GM12874 (cell line): ENCODE results near the gene NR5A2.

Source experiments
- TF ChIP-seq, protein P1 (sequence below): IDR thresholded peaks from 2 replicates; pipeline ENCODE4 v1.5.1; 2011; ENCODE audit warnings: low read depth, mild to moderate bottlenecking, control low read depth, low read length, moderate library complexity; ENCODE audit not compliant: insufficient read depth

The NR5A2 gene

DNA sequence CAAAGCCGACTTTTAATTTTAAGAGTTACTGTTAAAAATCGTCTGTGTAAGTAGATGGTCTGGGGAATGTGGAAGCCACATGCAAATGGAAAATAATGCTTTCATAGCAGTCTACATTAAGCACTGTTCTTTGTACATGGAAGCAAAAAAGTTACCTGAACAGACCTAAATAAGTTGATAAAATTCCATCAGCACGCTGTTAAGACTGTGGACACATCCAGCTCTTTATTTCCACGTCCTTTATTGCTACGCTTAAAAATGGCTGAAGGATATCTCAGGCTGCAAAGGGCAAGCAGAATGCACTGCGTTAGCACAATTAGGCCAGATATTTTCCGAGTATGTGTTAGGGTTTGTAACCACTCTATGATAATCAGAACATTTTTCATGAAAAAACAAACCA lies 22.3 kb downstream of the NR5A2 start:
- TF ChIP-seq, protein P1, sequence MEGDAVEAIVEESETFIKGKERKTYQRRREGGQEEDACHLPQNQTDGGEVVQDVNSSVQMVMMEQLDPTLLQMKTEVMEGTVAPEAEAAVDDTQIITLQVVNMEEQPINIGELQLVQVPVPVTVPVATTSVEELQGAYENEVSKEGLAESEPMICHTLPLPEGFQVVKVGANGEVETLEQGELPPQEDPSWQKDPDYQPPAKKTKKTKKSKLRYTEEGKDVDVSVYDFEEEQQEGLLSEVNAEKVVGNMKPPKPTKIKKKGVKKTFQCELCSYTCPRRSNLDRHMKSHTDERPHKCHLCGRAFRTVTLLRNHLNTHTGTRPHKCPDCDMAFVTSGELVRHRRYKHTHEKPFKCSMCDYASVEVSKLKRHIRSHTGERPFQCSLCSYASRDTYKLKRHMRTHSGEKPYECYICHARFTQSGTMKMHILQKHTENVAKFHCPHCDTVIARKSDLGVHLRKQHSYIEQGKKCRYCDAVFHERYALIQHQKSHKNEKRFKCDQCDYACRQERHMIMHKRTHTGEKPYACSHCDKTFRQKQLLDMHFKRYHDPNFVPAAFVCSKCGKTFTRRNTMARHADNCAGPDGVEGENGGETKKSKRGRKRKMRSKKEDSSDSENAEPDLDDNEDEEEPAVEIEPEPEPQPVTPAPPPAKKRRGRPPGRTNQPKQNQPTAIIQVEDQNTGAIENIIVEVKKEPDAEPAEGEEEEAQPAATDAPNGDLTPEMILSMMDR: no peak

DNA sequence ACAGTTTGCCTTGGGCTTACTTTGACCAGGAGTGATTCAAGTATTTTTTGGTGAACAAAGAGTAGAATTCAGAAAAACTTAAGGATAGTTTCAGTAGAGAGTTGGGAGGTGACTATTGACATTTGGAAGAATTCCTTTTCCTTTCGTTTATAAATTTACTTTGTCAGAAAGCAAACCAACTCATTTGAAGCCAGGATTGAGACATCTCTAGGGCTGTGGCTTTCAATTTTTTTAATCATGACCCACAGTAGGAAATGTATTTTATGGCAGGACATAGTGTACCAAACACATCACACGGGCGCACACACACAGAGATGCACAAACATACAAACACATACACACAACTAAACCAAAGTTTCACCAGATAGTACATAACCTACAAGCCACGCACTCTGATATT lies 24.1 kb downstream of the NR5A2 start:
- TF ChIP-seq, protein P1: no peak

DNA sequence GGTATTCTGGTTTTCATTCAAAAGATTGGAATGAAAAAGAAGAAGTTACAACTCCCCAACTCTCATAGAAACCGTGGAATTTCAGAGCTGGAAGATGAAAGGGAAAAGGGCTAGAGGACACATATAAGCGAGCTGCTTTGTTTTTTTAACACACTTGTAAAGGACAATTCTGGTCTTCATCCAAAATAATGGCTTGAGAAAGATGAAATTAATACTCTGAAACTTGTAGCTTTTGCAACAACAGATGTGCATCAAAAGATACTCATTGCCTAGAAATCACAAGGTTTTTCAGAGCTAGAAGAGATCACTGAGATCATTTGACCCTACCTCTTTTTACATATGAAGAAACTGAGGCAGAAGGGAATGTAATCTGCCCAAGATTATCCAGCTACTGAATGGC lies 25.6 kb downstream of the NR5A2 start:
- TF ChIP-seq, protein P1: no peak

DNA sequence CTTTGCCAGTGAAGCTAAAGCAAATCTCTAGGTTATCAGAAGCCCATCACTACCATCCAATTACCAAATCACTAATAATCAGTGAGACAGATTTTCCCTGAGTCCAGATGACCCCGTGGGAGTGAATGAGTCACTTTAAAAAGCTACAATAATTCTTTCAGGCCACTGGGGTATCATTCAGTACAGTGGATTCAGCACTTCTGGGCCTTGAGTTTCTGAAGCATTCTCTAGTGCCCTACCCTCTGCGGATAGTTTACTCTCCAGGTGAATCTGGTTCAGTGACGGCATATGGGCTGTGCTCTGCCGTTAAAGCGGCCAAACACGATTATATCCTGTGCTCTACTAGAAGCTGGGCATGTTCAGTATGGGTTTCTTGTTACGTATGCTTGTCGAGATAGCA lies 26.1 kb downstream of the NR5A2 start:
- TF ChIP-seq, protein P1: no peak

DNA sequence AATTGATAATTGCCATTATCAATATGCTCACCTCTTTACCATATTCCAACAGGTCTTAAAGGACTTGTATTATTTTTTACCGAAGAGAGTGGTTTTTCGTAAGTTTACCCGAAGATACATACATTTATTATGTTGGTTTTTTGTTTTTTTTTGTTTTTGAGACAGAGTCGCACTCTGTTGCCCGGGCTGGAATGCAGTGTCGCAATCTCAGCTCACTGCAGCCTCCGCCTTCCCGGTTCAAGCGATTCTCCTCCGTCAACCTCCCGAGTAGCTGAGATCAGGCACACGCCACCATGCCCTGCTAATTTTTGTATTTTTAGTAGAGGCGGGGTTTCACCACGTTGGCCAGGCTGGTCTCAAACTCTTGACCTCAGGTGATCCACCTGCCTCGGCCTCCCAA lies 30.8 kb downstream of the NR5A2 start:
- TF ChIP-seq, protein P1: no peak

DNA sequence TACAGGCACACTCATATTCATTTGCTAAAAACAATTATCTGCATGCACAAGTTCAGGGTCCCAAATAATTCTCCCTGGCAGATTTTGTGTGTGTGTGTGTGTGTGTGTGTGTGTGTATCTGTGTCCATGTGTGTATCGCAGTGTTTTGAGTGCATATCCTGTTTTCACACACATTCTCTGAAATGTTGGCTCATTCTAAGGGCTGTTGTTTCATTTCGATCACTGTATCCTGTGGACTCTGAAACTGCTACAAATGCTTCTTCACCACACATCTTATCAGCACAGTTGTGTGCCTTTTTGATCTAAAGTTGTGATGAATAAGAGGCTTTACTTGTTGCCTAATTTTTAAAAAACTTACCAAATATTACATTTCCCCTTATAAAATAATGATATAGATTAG lies 34.6 kb downstream of the NR5A2 start:
- TF ChIP-seq, protein P1: no peak

DNA sequence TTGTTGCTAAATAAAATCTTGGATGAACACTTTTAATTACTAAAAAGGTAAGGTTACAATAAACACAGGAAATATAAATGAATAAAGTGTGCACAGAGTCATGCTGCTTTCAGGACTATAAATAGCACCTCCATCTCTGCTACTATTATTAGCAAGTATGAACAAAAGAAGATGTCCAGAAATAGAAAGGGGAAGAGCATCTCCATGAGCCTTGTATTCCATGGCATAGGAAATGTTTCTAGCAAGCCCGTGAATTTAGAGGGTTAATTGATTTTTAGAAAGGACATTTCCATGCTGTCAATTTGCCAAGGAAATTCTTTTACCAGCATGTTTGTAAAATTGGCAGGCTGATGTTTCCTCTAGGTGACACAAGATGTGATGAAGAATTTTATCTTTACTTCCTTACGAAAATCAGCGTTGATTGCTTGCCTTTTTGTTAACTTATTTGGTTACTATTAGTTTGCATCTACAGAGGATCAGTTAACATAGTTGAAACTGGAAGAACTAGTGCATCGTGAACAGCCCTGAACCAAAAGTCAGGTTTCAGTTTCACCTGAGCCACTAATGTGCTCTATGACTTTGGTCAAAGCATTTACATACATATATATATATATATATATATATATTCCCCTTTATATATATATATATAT lies 45.3 kb downstream of the NR5A2 start:
- TF ChIP-seq, protein P1: no peak
